Measurements from ENCODE around the gene VIPAS39. TPM values are rescaled to one million over a fixed set of nuclear protein-coding genes. Genes with fewer than 3 reads are reported as not detected.
"Not testable (repeated sequence)": the region's sequence is repeated elsewhere in the genome, so short reads cannot be mapped to it uniquely, and the experiment has no call there.

Gene VIPAS39
- total RNA-seq, 2 experiments from 2014 or later, result 15.6 to 16.4 TPM

- no peaks in the 10 kb centered on the region for H3K9me3 Mint-ChIP-seq
- peaks cover 16% of the 10 kb centered on the region for H3K36me3 Mint-ChIP-seq
- no peak overlapping the region for H3K4me3 Mint-ChIP-seq
- no peaks in the 10 kb centered on the region for H3K27me3 Mint-ChIP-seq
- H3K27ac Mint-ChIP-seq, result no peak overlapping the region
- no peaks in the 10 kb centered on the region for H3K4me1 Mint-ChIP-seq
- no peak for DNase-seq
Measured at GRCh38 chr14:77439861-77440260, 17.5 kb downstream of the VIPAS39 start.

- H3K36me3 Mint-ChIP-seq, result peaks cover 11% of the 10 kb centered on the region
- no peak overlapping the region for H3K27ac Mint-ChIP-seq
- H3K9me3 Mint-ChIP-seq, result no peaks in the 10 kb centered on the region
- H3K4me1 Mint-ChIP-seq, result no peaks in the 10 kb centered on the region
- no peak overlapping the region for H3K4me3 Mint-ChIP-seq
- H3K27me3 Mint-ChIP-seq, result no peaks in the 10 kb centered on the region
- no peak for DNase-seq
Measured at GRCh38 chr14:77438596-77438995, 18.8 kb downstream of the VIPAS39 start.

- H3K36me3 Mint-ChIP-seq, result peaks cover 11% of the 10 kb centered on the region
Measured at GRCh38 chr14:77436042-77436441, 21.4 kb downstream of the VIPAS39 start.

GRCh38 chr14:77426396-77426795, 31.0 kb downstream of the VIPAS39 start:
- no peak overlapping the region for H3K4me3 Mint-ChIP-seq
- peaks cover 55% of the 10 kb centered on the region for H3K36me3 Mint-ChIP-seq
- no peak for DNase-seq
- H3K27me3 Mint-ChIP-seq, result no peaks in the 10 kb centered on the region
- no peak overlapping the region for H3K27ac Mint-ChIP-seq
- H3K4me1 Mint-ChIP-seq, result no peaks in the 10 kb centered on the region
- H3K9me3 Mint-ChIP-seq, result no peaks in the 10 kb centered on the region

More at GRCh38 chr14:77436042-77436441, 21.4 kb downstream of the VIPAS39 start:
- Mint-ChIP-seq H3K27ac (no peak overlapping the region), H3K4me3 (no peak overlapping the region), H3K27me3 (no peaks in the 10 kb centered on the region), H3K9me3 (no peaks in the 10 kb centered on the region), H3K4me1 (no peaks in the 10 kb centered on the region)
- no peak for DNase-seq

GRCh38 chr14:77424862-77425261, 32.5 kb downstream of the VIPAS39 start:
- Mint-ChIP-seq H3K4me3 (no peak overlapping the region), H3K27me3 (no peaks in the 10 kb centered on the region), H3K27ac (no peak overlapping the region), H3K4me1 (no peaks in the 10 kb centered on the region), H3K9me3 (peaks cover 6% of the 10 kb centered on the region), H3K36me3 (peaks cover 62% of the 10 kb centered on the region)
- no peak for DNase-seq

GRCh38 chr14:77423423-77423822, 34.0 kb downstream of the VIPAS39 start, which contains the start of gene NOXRED1:
TSS of gene NOXRED1 (minus strand) at chr14:77423523. CDS start at chr14:77422889, 634 bp downstream.
- Mint-ChIP-seq H3K36me3 (peaks cover 60% of the 10 kb centered on the region), H3K27ac (no peak within 1 kb of the TSS), H3K4me1 (no peaks in the 10 kb centered on the region), H3K4me3 (no peak within 1 kb of the TSS), H3K9me3 (peaks cover 12% of the 10 kb centered on the region), H3K27me3 (no peaks in the 10 kb centered on the region)
- DNase-seq, result no peak

GRCh38 chr14:77421201-77421600, 36.2 kb downstream of the VIPAS39 start:
- H3K27me3 Mint-ChIP-seq, result no peaks in the 10 kb centered on the region
- DNase-seq, result no peak
- no peak overlapping the region for H3K4me3 Mint-ChIP-seq
- H3K36me3 Mint-ChIP-seq, result peaks cover 48% of the 10 kb centered on the region
- H3K27ac Mint-ChIP-seq, result no peak overlapping the region
- peaks cover 20% of the 10 kb centered on the region for H3K9me3 Mint-ChIP-seq
- H3K4me1 Mint-ChIP-seq, result no peaks in the 10 kb centered on the region

GRCh38 chr14:77416836-77417235, 40.6 kb downstream of the VIPAS39 start:
- no peak overlapping the region for H3K4me3 Mint-ChIP-seq
- peaks cover 17% of the 10 kb centered on the region for H3K36me3 Mint-ChIP-seq
- H3K9me3 Mint-ChIP-seq, result peaks cover 20% of the 10 kb centered on the region
- no peak overlapping the region for H3K27ac Mint-ChIP-seq
- no peaks in the 10 kb centered on the region for H3K27me3 Mint-ChIP-seq
- H3K4me1 Mint-ChIP-seq, result no peaks in the 10 kb centered on the region
- DNase-seq, result no peak

- not testable (repeated sequence) for H3K27ac Mint-ChIP-seq, H3K36me3 Mint-ChIP-seq, H3K4me1 Mint-ChIP-seq, DNase-seq, H3K27me3 Mint-ChIP-seq, H3K4me3 Mint-ChIP-seq
- peaks cover 20% of the 10 kb centered on the region for H3K9me3 Mint-ChIP-seq
Measured at GRCh38 chr14:77416098-77416497, 41.3 kb downstream of the VIPAS39 start.

GRCh38 chr14:77415403-77416030, 41.9 kb downstream of the VIPAS39 start:
- peaks cover 19% of the 10 kb centered on the region for H3K9me3 Mint-ChIP-seq
- DNase-seq, H3K4me3 Mint-ChIP-seq, H3K36me3 Mint-ChIP-seq, H3K27ac Mint-ChIP-seq, H3K27me3 Mint-ChIP-seq, H3K4me1 Mint-ChIP-seq: not testable (repeated sequence)

- Mint-ChIP-seq H3K27ac (no peak overlapping the region), H3K4me1 (peaks cover 12% of the 10 kb centered on the region)
- no peak for DNase-seq
Measured at GRCh38 chr14:77409131-77409533, 48.3 kb downstream of the VIPAS39 start.

GRCh38 chr14:77407158-77407557, 50.2 kb downstream of the VIPAS39 start:
- no peak overlapping the region for H3K27ac Mint-ChIP-seq
- H3K27me3 Mint-ChIP-seq, result no peaks in the 10 kb centered on the region
- peaks cover 12% of the 10 kb centered on the region for H3K4me1 Mint-ChIP-seq
- no peak for DNase-seq
- no peak overlapping the region for H3K4me3 Mint-ChIP-seq
- H3K36me3 Mint-ChIP-seq, result no peaks in the 10 kb centered on the region
- H3K9me3 Mint-ChIP-seq, result no peaks in the 10 kb centered on the region

More at GRCh38 chr14:77409131-77409533, 48.3 kb downstream of the VIPAS39 start:
- no peak overlapping the region for H3K4me3 Mint-ChIP-seq
- H3K9me3 Mint-ChIP-seq, result no peaks in the 10 kb centered on the region
- no peaks in the 10 kb centered on the region for H3K36me3 Mint-ChIP-seq
- no peaks in the 10 kb centered on the region for H3K27me3 Mint-ChIP-seq

- H3K4me3 Mint-ChIP-seq, result no peak overlapping the region
- H3K4me1 Mint-ChIP-seq, result peaks cover 12% of the 10 kb centered on the region
- H3K27ac Mint-ChIP-seq, result no peak overlapping the region
Measured at GRCh38 chr14:77406718-77407117, 50.7 kb downstream of the VIPAS39 start.

GRCh38 chr14:77406086-77406485, 51.3 kb downstream of the VIPAS39 start:
- H3K36me3 Mint-ChIP-seq, result no peaks in the 10 kb centered on the region
- H3K4me1 Mint-ChIP-seq, result peaks cover 12% of the 10 kb centered on the region
- DNase-seq, result no peak
- H3K9me3 Mint-ChIP-seq, result no peaks in the 10 kb centered on the region
- no peak overlapping the region for H3K27ac Mint-ChIP-seq
- H3K27me3 Mint-ChIP-seq, result no peaks in the 10 kb centered on the region
- no peak overlapping the region for H3K4me3 Mint-ChIP-seq

More at GRCh38 chr14:77406718-77407117, 50.7 kb downstream of the VIPAS39 start:
- H3K36me3 Mint-ChIP-seq, result no peaks in the 10 kb centered on the region
- DNase-seq, result no peak
- H3K27me3 Mint-ChIP-seq, result no peaks in the 10 kb centered on the region
- no peaks in the 10 kb centered on the region for H3K9me3 Mint-ChIP-seq

- no peak overlapping the region for H3K4me3 Mint-ChIP-seq
- no peak overlapping the region for H3K27ac Mint-ChIP-seq
- H3K4me1 Mint-ChIP-seq, result peaks cover 12% of the 10 kb centered on the region
- no peak for DNase-seq
- no peaks in the 10 kb centered on the region for H3K27me3 Mint-ChIP-seq
- no peaks in the 10 kb centered on the region for H3K9me3 Mint-ChIP-seq
- no peaks in the 10 kb centered on the region for H3K36me3 Mint-ChIP-seq
Measured at GRCh38 chr14:77403768-77404167, 53.6 kb downstream of the VIPAS39 start.

- Mint-ChIP-seq H3K4me1 (no peaks in the 10 kb centered on the region), H3K9me3 (no peaks in the 10 kb centered on the region), H3K27me3 (no peaks in the 10 kb centered on the region), H3K4me3 (no peak overlapping the region), H3K36me3 (peaks cover 3% of the 10 kb centered on the region), H3K27ac (no peak overlapping the region)
- DNase-seq, result no peak
Measured at GRCh38 chr14:77400216-77400615, 57.2 kb downstream of the VIPAS39 start.
